Astrocyte (in vitro differentiated cells and primary cell): Measurements from ENCODE around the gene CANX. TPM values are rescaled to one million over a fixed set of nuclear protein-coding genes. Genes with fewer than 3 reads are reported as not detected.

Experiments used
- DNase-seq: peaks from one replicate; pipeline ENCODE4 v3.0.0-alpha.2; 2010; ENCODE audit warnings: low read depth
- FAIRE-seq: peaks from 2 replicates; lab custom pipeline; 2011; peaks lifted over from hg19 to GRCh38; lab: Jason Lieb, UNC
- H2AFZ ChIP-seq: 2 replicates; pipeline ENCODE4 v1.6.0; 2012; ENCODE audit warnings: low read depth, low read length, inconsistent platforms
- H3K27ac ChIP-seq: 2 replicates; pipeline ENCODE4 v1.5.1; 2011; ENCODE audit warnings: low read depth, low read length, inconsistent platforms
- H3K27me3 ChIP-seq: 2 replicates; pipeline ENCODE4 v1.6.0; 2011; ENCODE audit warnings: low read length, inconsistent platforms; ENCODE audit not compliant: insufficient read depth
- H3K36me3 ChIP-seq: 2 replicates; pipeline ENCODE4 v1.5.1; 2011; ENCODE audit warnings: low read length, inconsistent platforms; ENCODE audit not compliant: insufficient read depth
- H3K4me1 ChIP-seq: 2 replicates; pipeline ENCODE4 v1.5.1; 2011; ENCODE audit warnings: low read length, inconsistent platforms; ENCODE audit not compliant: insufficient read depth
- H3K4me2 ChIP-seq: 2 replicates; pipeline ENCODE4 v1.6.0; 2012; ENCODE audit warnings: low read length, inconsistent platforms
- H3K4me3 ChIP-seq: 2 replicates; pipeline ENCODE4 v1.5.1; 2011; ENCODE audit warnings: low read depth, mild to moderate bottlenecking, low read length, inconsistent platforms; ENCODE audit not compliant: insufficient read depth
- H3K79me2 ChIP-seq: 2 replicates; pipeline ENCODE4 v1.6.0; 2012; ENCODE audit warnings: mild to moderate bottlenecking, low read length, inconsistent platforms; ENCODE audit not compliant: insufficient read depth
- H3K9ac ChIP-seq: 2 replicates; pipeline ENCODE4 v1.6.0; 2012; ENCODE audit warnings: mild to moderate bottlenecking, low read length, inconsistent platforms
- H3K9me3 ChIP-seq: 2 replicates; pipeline ENCODE4 v1.5.1; 2012; ENCODE audit warnings: low read depth, mild to moderate bottlenecking, low read length, inconsistent platforms; ENCODE audit not compliant: insufficient read depth
- H4K20me1 ChIP-seq: 2 replicates; pipeline ENCODE4 v1.6.0; 2012; ENCODE audit warnings: low read length, inconsistent platforms; ENCODE audit not compliant: insufficient read depth
- H3K27ac Mint-ChIP-seq: one replicate; pipeline ENCODE4 v1.8.0; 2021; ENCODE audit warnings: mild to moderate bottlenecking, mixed read lengths; ENCODE audit not compliant: unreplicated experiment
- H3K27me3 Mint-ChIP-seq: one replicate; pipeline ENCODE4 v1.8.0; 2021; ENCODE audit warnings: low read depth, mixed read lengths; ENCODE audit not compliant: unreplicated experiment
- H3K36me3 Mint-ChIP-seq: one replicate; pipeline ENCODE4 v1.8.0; 2021; ENCODE audit warnings: low read depth, mixed read lengths; ENCODE audit not compliant: unreplicated experiment
- H3K4me1 Mint-ChIP-seq: one replicate; pipeline ENCODE4 v1.8.0; 2021; ENCODE audit warnings: low read depth, mixed read lengths; ENCODE audit not compliant: unreplicated experiment
- H3K4me3 Mint-ChIP-seq: one replicate; pipeline ENCODE4 v1.8.0; 2021; ENCODE audit warnings: mild to moderate bottlenecking, moderate library complexity, mixed read lengths; ENCODE audit not compliant: unreplicated experiment
- H3K9me3 Mint-ChIP-seq: one replicate; pipeline ENCODE4 v1.8.0; 2021; ENCODE audit warnings: mild to moderate bottlenecking, mixed read lengths; ENCODE audit not compliant: unreplicated experiment
- CTCF ChIP-seq: IDR thresholded peaks from 2 replicates; pipeline ENCODE4 v1.5.1; 2011; ENCODE audit warnings: low read depth, mild to moderate bottlenecking, inconsistent platforms, low read length, moderate library complexity; ENCODE audit not compliant: insufficient read depth
- EZH2 ChIP-seq: IDR thresholded peaks from 2 replicates; pipeline ENCODE4 v1.6.1; 2012; ENCODE audit warnings: mild to moderate bottlenecking, low read length, inconsistent platforms; ENCODE audit not compliant: insufficient read depth
- total RNA-seq: library from RNA; stranded (reverse); gene quantifications from 2 replicates; pipeline ENCODE4 v1.2.1, GENCODE V29; 2021

The CANX gene
- total RNA-seq, 1 donor from 2014 or later, result 792 TPM

DNA sequence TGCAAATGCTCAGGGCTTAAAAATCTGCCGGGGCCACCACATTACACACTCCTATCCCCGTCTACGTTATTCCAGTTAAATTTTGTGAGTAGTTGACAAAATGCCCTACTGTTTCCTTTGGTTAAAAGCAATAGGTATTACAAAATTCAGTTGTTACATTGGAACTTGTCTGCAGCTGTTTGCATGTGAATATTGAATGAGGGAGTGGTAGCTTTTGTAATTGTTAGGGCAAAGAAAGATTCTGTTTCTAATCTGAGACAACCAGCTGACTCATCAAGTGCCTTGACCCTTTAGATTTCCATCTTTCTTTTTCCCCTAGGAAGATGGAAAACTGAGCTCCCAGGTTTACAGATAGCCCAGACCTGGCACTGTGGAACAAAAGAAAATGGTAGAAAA is 64.0 kb downstream of the CANX start:
- no peak overlapping the region for H2AFZ ChIP-seq
- H3K4me1 Mint-ChIP-seq, result peaks cover 70% of the 10 kb centered on the region
- H3K36me3 ChIP-seq, result no peaks in the 10 kb centered on the region
- peak; percentile 51 for DNase-seq
- H4K20me1 ChIP-seq, result peaks cover 49% of the 10 kb centered on the region
- peak overlapping the region; percentile 21 for H3K4me3 Mint-ChIP-seq
- FAIRE-seq, result no peak
- H3K4me3 ChIP-seq, result no peak overlapping the region
- peak overlapping the region; percentile 30 for H3K27ac ChIP-seq
- H3K79me2 ChIP-seq, result peaks cover 72% of the 10 kb centered on the region
- H3K36me3 Mint-ChIP-seq, result peaks cover 7% of the 10 kb centered on the region
- H3K4me1 ChIP-seq, result peaks cover 56% of the 10 kb centered on the region
- no peaks in the 10 kb centered on the region for H3K27me3 Mint-ChIP-seq
- H3K9ac ChIP-seq, result peak overlapping the region; percentile 3
- no peaks in the 10 kb centered on the region for H3K27me3 ChIP-seq
- H3K27ac Mint-ChIP-seq, result peak overlapping the region; percentile 94
- TF ChIP-seq EZH2 (no peak), CTCF (no peak)
- no peaks in the 10 kb centered on the region for H3K9me3 Mint-ChIP-seq
- no peaks in the 10 kb centered on the region for H3K9me3 ChIP-seq
- H3K4me2 ChIP-seq, result peak overlapping the region; percentile 57

DNA sequence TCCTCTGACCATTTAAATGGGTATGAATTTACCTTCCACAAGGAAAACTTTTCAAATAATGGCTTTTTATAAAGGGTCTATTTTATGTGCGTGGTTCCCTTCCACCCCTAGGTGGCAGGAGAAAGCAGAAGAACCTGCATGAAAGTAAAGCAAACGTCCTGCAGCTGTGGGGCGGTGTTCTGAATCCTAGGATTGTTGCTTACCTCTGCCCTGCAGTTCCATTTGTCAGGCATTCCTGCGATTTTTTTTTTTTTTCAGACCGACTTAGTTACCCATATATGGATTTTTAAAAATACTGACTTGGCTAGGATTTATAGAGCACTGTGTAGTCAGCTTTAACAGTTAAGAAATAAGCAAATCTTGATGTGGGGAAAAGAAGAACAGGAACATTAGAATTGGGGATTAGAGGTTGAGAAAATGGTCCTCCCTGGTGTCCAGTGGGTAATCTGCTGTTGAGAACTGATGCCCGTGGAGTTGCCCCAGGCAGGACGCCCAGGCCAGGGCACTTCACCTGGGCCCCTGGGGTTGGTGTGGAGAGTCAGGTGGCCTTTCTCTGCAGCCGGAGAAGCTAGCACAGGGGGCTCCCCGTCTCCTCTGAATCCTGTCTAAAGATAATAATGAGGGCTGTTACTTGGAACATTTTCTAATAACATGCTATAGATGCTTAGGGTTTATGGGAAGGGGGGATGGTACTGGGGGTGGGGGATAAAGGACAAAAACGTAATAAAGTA is 64.6 kb downstream of the CANX start:
- H2AFZ ChIP-seq, result no peak overlapping the region
- TF ChIP-seq CTCF (peak; percentile 96), EZH2 (no peak)
- no peak for FAIRE-seq
- no peaks in the 10 kb centered on the region for H3K27me3 ChIP-seq
- H3K27ac ChIP-seq, result peak overlapping the region; percentile 30
- peak overlapping the region; percentile 24 for H3K9ac ChIP-seq
- no peaks in the 10 kb centered on the region for H3K9me3 Mint-ChIP-seq
- H3K36me3 Mint-ChIP-seq, result peaks cover 7% of the 10 kb centered on the region
- H4K20me1 ChIP-seq, result peaks cover 48% of the 10 kb centered on the region
- peaks cover 56% of the 10 kb centered on the region for H3K4me1 ChIP-seq
- peak overlapping the region; percentile 57 for H3K4me2 ChIP-seq
- peaks cover 76% of the 10 kb centered on the region for H3K4me1 Mint-ChIP-seq
- H3K27me3 Mint-ChIP-seq, result no peaks in the 10 kb centered on the region
- no peaks in the 10 kb centered on the region for H3K36me3 ChIP-seq
- H3K79me2 ChIP-seq, result peaks cover 72% of the 10 kb centered on the region
- H3K4me3 ChIP-seq, result no peak overlapping the region
- H3K9me3 ChIP-seq, result no peaks in the 10 kb centered on the region
- peak overlapping the region; percentile 94 for H3K27ac Mint-ChIP-seq
- DNase-seq, result peak; percentile 87
- H3K4me3 Mint-ChIP-seq, result peak overlapping the region; percentile 18

DNA sequence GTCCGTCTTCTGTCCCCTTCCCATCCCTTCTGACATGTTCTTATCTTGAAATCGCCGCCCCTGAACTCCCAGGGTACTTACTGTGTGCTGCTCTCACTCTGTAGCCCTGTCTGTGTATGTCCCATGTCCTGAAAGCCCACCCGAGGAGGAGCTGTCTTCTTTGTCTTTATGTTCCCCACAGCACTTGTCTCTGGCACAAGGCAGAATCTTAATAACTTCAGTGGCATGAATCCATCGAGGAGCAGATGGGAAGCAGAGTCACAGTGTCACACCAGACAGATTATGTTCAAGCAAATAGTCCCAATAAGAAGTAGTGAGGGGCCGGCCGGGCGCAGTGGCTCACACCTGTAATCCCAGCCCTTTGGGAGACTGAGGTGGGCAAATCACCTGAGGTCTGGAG is 65.3 kb downstream of the CANX start:
- H3K4me1 Mint-ChIP-seq, result peaks cover 79% of the 10 kb centered on the region
- Histone ChIP-seq H3K4me1 (peaks cover 60% of the 10 kb centered on the region), H3K36me3 (peaks cover 3% of the 10 kb centered on the region), H3K4me3 (no peak overlapping the region), H3K9me3 (no peaks in the 10 kb centered on the region), H3K27me3 (no peaks in the 10 kb centered on the region), H3K79me2 (peaks cover 72% of the 10 kb centered on the region), H3K9ac (peak overlapping the region; percentile 24), H4K20me1 (peaks cover 50% of the 10 kb centered on the region), H3K27ac (peak overlapping the region; percentile 13), H2AFZ (no peak overlapping the region), H3K4me2 (peak overlapping the region; percentile 57)
- TF ChIP-seq CTCF (no peak), EZH2 (no peak)
- no peak for DNase-seq
- H3K36me3 Mint-ChIP-seq, result peaks cover 7% of the 10 kb centered on the region
- H3K27me3 Mint-ChIP-seq, result no peaks in the 10 kb centered on the region
- H3K4me3 Mint-ChIP-seq, result no peak overlapping the region
- peak overlapping the region; percentile 94 for H3K27ac Mint-ChIP-seq
- H3K9me3 Mint-ChIP-seq, result no peaks in the 10 kb centered on the region
- no peak for FAIRE-seq
